ENCODE results near the gene ALPL. TPM values are rescaled to one million over a fixed set of nuclear protein-coding genes. Genes with fewer than 3 reads are reported as not detected.

The ALPL gene
- total and polyA plus RNA-seq, 10 of the 15 experiments (the other 5 are each of a cell fraction or from before 2014, with no cell fraction given), result 0.07 to 0.59 (median 0.31) TPM; not detected in 2

- Histone ChIP-seq H3K4me3 (no peak overlapping the region), H3K9ac (ENCODE audit: control insufficient read depth, insufficient read depth, low read length) (no peak overlapping the region), H3K27ac (ENCODE audit: control insufficient read depth, insufficient read depth) (no peak overlapping the region), H3K9me3 (replicated peaks; ENCODE audit: control insufficient read depth, insufficient read depth, low read length) (no peaks in the 10 kb centered on the region), H3K36me3 (ENCODE audit: control insufficient read depth in 2 of 2, insufficient read depth in 2 of 2, low read length in 1 of 2) (no peaks in the 10 kb centered on the region), H2AFZ (ENCODE audit: control insufficient read depth, low read depth, low read length) (no peak overlapping the region), H3K4me1 (ENCODE audit: control insufficient read depth, insufficient read depth, low read length) (no peaks in the 10 kb centered on the region), H3K4me2 (ENCODE audit: control insufficient read depth, insufficient read depth) (no peak overlapping the region), H4K20me1 (ENCODE audit: control insufficient read depth, insufficient read depth) (no peaks in the 10 kb centered on the region), H3K27me3 (replicated peaks in 1 of 2; ENCODE audit: control insufficient read depth in 2 of 2, insufficient read depth in 2 of 2, low read length in 1 of 2) (0 out of 4 replicates have a peak, but pooled peaks cover 0 to 3% of the 10 kb centered on the region in 2 experiments), H3K79me2 (ENCODE audit: control insufficient read depth, insufficient read depth, low read length) (no peaks in the 10 kb centered on the region)
- intact Hi-C loops (cut with micrococcal nuclease; ENCODE audit: unreplicated experiment), result no loop called here
- ChIA-PET RAD21 (ENCODE audit: unreplicated experiment) (no interaction called here), CTCF (interaction anchor here (0.6 to 1.2 kb wide), 2 partner anchors 9 to 221 kb away, joined by 3 to 4 read pairs; no protein-coding TSS in a partner anchor), POLR2A (no interaction called here), SMC1A (ENCODE audit: uncharacterized antibody, unreplicated experiment) (no interaction called here)
- in situ Hi-C loops (cut with MboI), result no loop called here
- TF ChIP-seq LARP7 (IDR thresholded peaks at IDR 0.05) (no peak), CHD4 (IDR thresholded peaks at IDR 0.05) (no peak), EZH2 (IDR thresholded peaks at IDR 0.05; ENCODE audit: borderline replicate concordance, control insufficient read depth, low read depth, low read length) (no peak), IKZF1 (conservative IDR thresholded peaks at IDR 0.05) (no peak), STAT1 (conservative IDR thresholded peaks at IDR 0.05) (no peak), BHLHE40 (IDR thresholded peaks at IDR 0.05; ENCODE audit: borderline replicate concordance in 1 of 2, low read depth in 2 of 2, low read length in 1 of 2) (no peak), NR2F1 (conservative IDR thresholded peaks at IDR 0.05) (no peak), SP1 (IDR thresholded peaks at IDR 0.05; ENCODE audit: low read depth, low read length) (no peak), HCFC1 (IDR thresholded peaks at IDR 0.05; ENCODE audit: low read length) (no peak), RAD51 (IDR thresholded peaks at IDR 0.05) (no peak)
- TF ChIP-seq, protein P1, sequence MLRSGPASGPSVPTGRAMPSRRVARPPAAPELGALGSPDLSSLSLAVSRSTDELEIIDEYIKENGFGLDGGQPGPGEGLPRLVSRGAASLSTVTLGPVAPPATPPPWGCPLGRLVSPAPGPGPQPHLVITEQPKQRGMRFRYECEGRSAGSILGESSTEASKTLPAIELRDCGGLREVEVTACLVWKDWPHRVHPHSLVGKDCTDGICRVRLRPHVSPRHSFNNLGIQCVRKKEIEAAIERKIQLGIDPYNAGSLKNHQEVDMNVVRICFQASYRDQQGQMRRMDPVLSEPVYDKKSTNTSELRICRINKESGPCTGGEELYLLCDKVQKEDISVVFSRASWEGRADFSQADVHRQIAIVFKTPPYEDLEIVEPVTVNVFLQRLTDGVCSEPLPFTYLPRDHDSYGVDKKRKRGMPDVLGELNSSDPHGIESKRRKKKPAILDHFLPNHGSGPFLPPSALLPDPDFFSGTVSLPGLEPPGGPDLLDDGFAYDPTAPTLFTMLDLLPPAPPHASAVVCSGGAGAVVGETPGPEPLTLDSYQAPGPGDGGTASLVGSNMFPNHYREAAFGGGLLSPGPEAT (IDR thresholded peaks at IDR 0.05; ENCODE audit: low read depth), result no peak
- ATAC-seq (no peak), FAIRE-seq (no peak), DNase-seq (ENCODE audit: low read depth, low spot score) (no peak)
- 49% methylated on average over 9 of the region's 11 CpGs for WGBS (ENCODE audit: insufficient coverage, insufficient replicate concordance, low lambda C conversion rate, missing lambda C conversion rate)
- no TSS peak for BruUV-seq (replicated peaks)
These were observed 85.3 kb downstream of the ALPL start for GRCh38 chr1:21594501-21594900.

Measured in GM12878 (cell line).